T-cell (primary cell): ENCODE measurements around the gene ZNF615. TPM values are rescaled to one million over a fixed set of nuclear protein-coding genes. Genes with fewer than 3 reads are reported as not detected.

Source experiments
- ATAC-seq, 4 experiments: fragments of 200-7000 bp in 3 of 4; fragments of 150-1000 bp in 1 of 4; cut with Tn5 transposase; replicated peaks in 1 of 4; 1 replicate in 3 of 4; 2 replicates in 1 of 4; pipeline ENCODE4 v1.10.0; 2021; ENCODE audit warnings: moderate library complexity in 3 of 4, mild to moderate bottlenecking in 2 of 4, moderate number of reproducible peaks in 1 of 4
- CTCF ChIA-PET, 2 donors: fragments of 300-600 bp; sonication (Branson Sonifier 250); formaldehyde crosslinking; loops; one replicate each; lab custom pipeline; 2022; ENCODE audit warnings: antibody characterized with exemption in 2 of 2; lab: Charles Lee
- POLR2A ChIA-PET, 2 donors: fragments of 300-600 bp; sonication (Branson Sonifier 250); formaldehyde crosslinking; loops; one replicate each; lab custom pipeline; 2022; ENCODE audit warnings: antibody characterized with exemption in 2 of 2; lab: Charles Lee
- DNase-seq, 35 experiments: peaks; one replicate each; pipeline versions ENCODE4 v3.0.0 to v3.0.0-alpha.2; 2013 to 2023
- H3K27ac ChIP-seq: one replicate; pipeline ENCODE4 v1.5.1; 2013; ENCODE audit warnings: low read length
- H3K27me3 ChIP-seq, 2 experiments: replicated peaks in 1 of 2; 1 replicate in 1 of 2; 2 replicates in 1 of 2; pipeline versions ENCODE4 v1.6.1 to v1.7.0; 2013; ENCODE audit warnings: low read length in 1 of 2, mixed read lengths in 1 of 2; ENCODE audit not compliant: control insufficient read depth in 2 of 2, insufficient read depth in 2 of 2; ENCODE audit errors: extremely low read depth in 1 of 2
- H3K36me3 ChIP-seq, 2 donors: 1 replicate in 1 of 2; 2 replicates in 1 of 2; pipeline versions ENCODE4 v1.6.1 to v1.7.0; 2013; ENCODE audit warnings: low read length in 1 of 2; ENCODE audit not compliant: control insufficient read depth in 2 of 2, insufficient read depth in 1 of 2; ENCODE audit errors: extremely low read depth in 1 of 2
- H3K4me1 ChIP-seq, 2 experiments: 1 replicate in 1 of 2; 2 replicates in 1 of 2; pipeline versions ENCODE4 v1.6.1 to v1.7.0; 2013; ENCODE audit warnings: low read length in 2 of 2, mixed read lengths in 1 of 2; ENCODE audit not compliant: insufficient read depth in 2 of 2, control insufficient read depth in 1 of 2; ENCODE audit errors: extremely low read depth in 1 of 2
- H3K4me3 ChIP-seq, 2 donors: 1 replicate in 1 of 2; 2 replicates in 1 of 2; pipeline versions ENCODE4 v1.5.1 to v1.7.0; 2013; ENCODE audit warnings: mild to moderate bottlenecking in 2 of 2, low read length in 1 of 2, moderate library complexity in 1 of 2; ENCODE audit not compliant: control insufficient read depth in 1 of 2; ENCODE audit errors: extremely low read depth in 1 of 2
- H3K9me3 ChIP-seq: 2 replicates; pipeline ENCODE4 v1.7.0; 2013
- H3K27ac Mint-ChIP-seq, 2 donors: one replicate each; pipeline ENCODE4 v1.8.0; 2020 to 2021; ENCODE audit warnings: mild to moderate bottlenecking in 2 of 2, mixed read lengths in 2 of 2
- H3K27me3 Mint-ChIP-seq, 2 donors: one replicate each; pipeline ENCODE4 v1.8.0; 2021 to 2022; ENCODE audit warnings: mixed read lengths in 2 of 2
- H3K36me3 Mint-ChIP-seq: one replicate; pipeline ENCODE4 v1.8.0; 2021; ENCODE audit warnings: mixed read lengths
- H3K4me1 Mint-ChIP-seq, 3 donors: one replicate each; pipeline ENCODE4 v1.8.0; 2020 to 2022; ENCODE audit warnings: mixed read lengths in 3 of 3, mild to moderate bottlenecking in 1 of 3
- H3K4me3 Mint-ChIP-seq, 3 donors: one replicate each; pipeline ENCODE4 v1.8.0; 2020 to 2022; ENCODE audit warnings: mild to moderate bottlenecking in 3 of 3, mixed read lengths in 3 of 3, moderate library complexity in 3 of 3
- H3K9me3 Mint-ChIP-seq, 3 donors: one replicate each; pipeline ENCODE4 v1.8.0; 2020 to 2022; ENCODE audit warnings: mixed read lengths in 3 of 3
- WGBS: methylation state at CpG from one replicate; pipeline ENCODE4 v1.1.5; 2013; ENCODE audit warnings: missing lambda C conversion rate; ENCODE audit not compliant: insufficient coverage; 5-methylcytosine and 5-hydroxymethylcytosine counted together
- total RNA-seq, 35 experiments: library from RNA in 6 of 35; stranded (reverse) in 6 of 35; fragments of 120-200 nt in 1 of 35; gene quantifications; one replicate each; pipeline versions ENCODE4 v1.2.1 to v1.2.4 and lab custom pipeline; 2013 to 2026

ZNF615 gene
- total RNA-seq, 5 donors from 2014 or later (not counting 1 experiment from before 2014, with no cell fraction given), result 12.3 to 18.9 (median 16.9) TPM

DNA sequence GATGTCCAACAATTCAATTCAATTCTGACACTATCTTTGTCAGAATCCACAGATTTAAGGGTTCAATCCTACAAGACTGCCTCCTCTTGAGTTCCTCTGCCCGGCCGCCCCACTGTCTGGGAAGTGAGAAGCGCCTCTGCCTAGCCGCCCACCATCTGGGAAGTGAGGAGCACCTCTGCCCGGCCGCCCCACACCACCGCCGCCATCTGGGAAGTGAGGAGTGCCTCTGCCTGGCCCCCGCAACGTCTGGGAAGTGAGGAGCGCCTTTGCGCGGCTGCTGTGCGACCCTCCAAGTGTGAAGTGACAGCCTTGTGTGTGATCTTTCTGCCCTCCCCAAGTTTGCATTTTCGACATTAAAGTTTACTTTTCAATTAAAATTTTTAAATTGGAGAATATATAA is 14.2 kb upstream of the ZNF615 start:
- ATAC-seq, result no peak
- Mint-ChIP-seq H3K27ac (no peak overlapping the region), H3K9me3 (peaks cover 25 to 62% (median 48%) of the 10 kb centered on the region in 3 donors), H3K4me1 (peaks cover 14 to 18% (median 17%) of the 10 kb centered on the region in 3 donors), H3K36me3 (peaks cover 92% of the 10 kb centered on the region), H3K4me3 (no peak overlapping the region), H3K27me3 (no peaks in the 10 kb centered on the region)
- POLR2A ChIA-PET, result interaction anchor here in 1 of 2 donors (0.6 kb wide), 1 partner anchor 11 kb away, joined by 4 read pairs; no protein-coding TSS in a partner anchor
- 98% methylated on average over 10 of the region's 15 CpGs for WGBS
- H3K9me3 ChIP-seq, result peaks cover 30% of the 10 kb centered on the region
- H3K36me3 ChIP-seq, result peaks cover 30 to 75% of the 10 kb centered on the region in 2 donors
- no peaks in the 10 kb centered on the region for H3K27me3 ChIP-seq
- CTCF ChIA-PET, result no interaction called here
- H3K4me3 ChIP-seq, result no peak overlapping the region
- H3K4me1 ChIP-seq, result peaks cover 0 to 4% of the 10 kb centered on the region in 2 experiments
- no peak overlapping the region for H3K27ac ChIP-seq
- DNase-seq, result no peak

- Histone ChIP-seq H3K36me3 (peaks cover 30 to 82% of the 10 kb centered on the region in 2 donors), H3K9me3 (peaks cover 41% of the 10 kb centered on the region), H3K4me1 (no peaks in the 10 kb centered on the region), H3K27me3 (no peaks in the 10 kb centered on the region), H3K4me3 (no peak overlapping the region), H3K27ac (no peak overlapping the region)
- no peak overlapping the region for H3K27ac Mint-ChIP-seq
- ATAC-seq, result no peak
- ChIA-PET CTCF (no interaction called here), POLR2A (no interaction called here)
- no peaks in the 10 kb centered on the region for H3K27me3 Mint-ChIP-seq
- no peak for DNase-seq
- peaks cover 0 to 3% (median 2%) of the 10 kb centered on the region in 3 donors for H3K4me1 Mint-ChIP-seq
- no peak overlapping the region for H3K4me3 Mint-ChIP-seq
- peaks cover 26 to 64% (median 53%) of the 10 kb centered on the region in 3 donors for H3K9me3 Mint-ChIP-seq
- peaks cover 96% of the 10 kb centered on the region for H3K36me3 Mint-ChIP-seq
- WGBS, result 92% methylated on average over 2 of the region's 4 CpGs
Measured at GRCh38 chr19:52020506-52020905, 12.5 kb upstream of the ZNF615 start.

- H3K27me3 Mint-ChIP-seq, result no peaks in the 10 kb centered on the region
- peaks cover 20% of the 10 kb centered on the region for H3K9me3 ChIP-seq
- no CpG with 5 or more reads among the region's 1 CpG for WGBS
- peak overlapping the region in 1 of 3 donors; percentile 1 for H3K4me3 Mint-ChIP-seq
- DNase-seq (no peak), ATAC-seq (no peak)
- CTCF ChIA-PET, result no interaction called here
- no peak overlapping the region for H3K27ac ChIP-seq
- POLR2A ChIA-PET, result no interaction called here
- peaks cover 15 to 38% (median 22%) of the 10 kb centered on the region in 3 donors for H3K9me3 Mint-ChIP-seq
- H3K36me3 ChIP-seq, result no peaks in the 10 kb centered on the region
- H3K4me1 ChIP-seq, result peaks cover 6 to 11% of the 10 kb centered on the region in 2 experiments
- no peaks in the 10 kb centered on the region for H3K27me3 ChIP-seq
- peaks cover 23 to 26% (median 25%) of the 10 kb centered on the region in 3 donors for H3K4me1 Mint-ChIP-seq
- H3K4me3 ChIP-seq, result no peak overlapping the region
- H3K36me3 Mint-ChIP-seq, result peaks cover 46% of the 10 kb centered on the region
- H3K27ac Mint-ChIP-seq, result no peak overlapping the region
Measured at GRCh38 chr19:52010674-52011073, 2.7 kb upstream of the ZNF615 start.

DNA sequence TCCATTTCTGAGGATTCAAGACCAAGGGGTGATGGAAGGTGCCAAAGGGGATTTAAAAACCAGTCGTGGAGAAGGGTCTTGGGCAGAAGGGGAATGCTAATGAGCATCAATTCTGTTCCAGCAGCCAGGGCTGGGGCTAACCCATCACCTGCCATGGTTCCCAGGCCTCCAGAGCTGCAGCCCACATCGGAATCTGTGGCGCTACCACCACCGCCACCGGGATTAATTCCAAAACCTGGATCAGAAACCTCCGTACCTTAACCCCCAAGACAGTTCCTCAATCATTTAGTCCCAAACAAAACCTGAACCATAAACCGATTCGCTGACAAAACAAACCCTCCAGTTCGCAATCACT is 583 bp downstream of the ZNF615 start:
- no peaks in the 10 kb centered on the region for H3K27me3 ChIP-seq
- H3K36me3 Mint-ChIP-seq, result peaks cover 51% of the 10 kb centered on the region
- peaks cover 23 to 26% (median 25%) of the 10 kb centered on the region in 3 donors for H3K4me1 Mint-ChIP-seq
- H3K36me3 ChIP-seq, result peaks cover 11 to 14% of the 10 kb centered on the region in 2 donors
- H3K4me3 Mint-ChIP-seq, result peak overlapping the region; percentile 91 to 96 (median 96)
- ChIA-PET POLR2A (no interaction called here), CTCF (interaction anchor here in 1 of 2 donors (0.6 kb wide), 1 partner anchor 42 kb away, joined by 3 read pairs; the partner anchor contains the start of gene ZNF432)
- peaks cover 14% of the 10 kb centered on the region for H3K9me3 ChIP-seq
- peak in 1 of 35 experiments; percentile 9 for DNase-seq
- H3K4me1 ChIP-seq, result peaks cover 6 to 11% of the 10 kb centered on the region in 2 experiments
- WGBS, result 30% methylated on average over 9 of the region's 9 CpGs
- H3K4me3 ChIP-seq, result peak overlapping the region; percentile 81 to 85
- H3K27me3 Mint-ChIP-seq, result no peaks in the 10 kb centered on the region
- H3K27ac ChIP-seq, result peak overlapping the region; percentile 91
- peaks cover 12 to 28% (median 22%) of the 10 kb centered on the region in 3 donors for H3K9me3 Mint-ChIP-seq
- ATAC-seq, result peak in 2 of 4 experiments; percentile 3 to 5
- H3K27ac Mint-ChIP-seq, result peak overlapping the region; percentile 93 to 94

GRCh38 chr19:51994048-51994644 is 13.9 kb downstream of the ZNF615 start:
- peaks cover 80% of the 10 kb centered on the region for H3K36me3 Mint-ChIP-seq
- no peaks in the 10 kb centered on the region for H3K4me1 Mint-ChIP-seq
- WGBS, result no CpG with 5 or more reads among the region's 2 CpGs
- ChIA-PET POLR2A (no interaction called here), CTCF (no interaction called here)
- no peaks in the 10 kb centered on the region for H3K27me3 Mint-ChIP-seq
- H3K4me3 Mint-ChIP-seq, result no peak overlapping the region
- ATAC-seq, result no peak
- H3K27ac Mint-ChIP-seq, result no peak overlapping the region
- Histone ChIP-seq H3K4me3 (no peak overlapping the region), H3K4me1 (no peaks in the 10 kb centered on the region), H3K36me3 (peaks cover 16 to 38% of the 10 kb centered on the region in 2 donors), H3K27me3 (no peaks in the 10 kb centered on the region), H3K27ac (no peak overlapping the region), H3K9me3 (peaks cover 36% of the 10 kb centered on the region)
- peaks cover 20 to 60% (median 57%) of the 10 kb centered on the region in 3 donors for H3K9me3 Mint-ChIP-seq
- DNase-seq, result no peak

GRCh38 chr19:51993422-51993821 is 14.6 kb downstream of the ZNF615 start:
- Mint-ChIP-seq H3K27me3 (no peaks in the 10 kb centered on the region), H3K4me1 (no peaks in the 10 kb centered on the region), H3K36me3 (peaks cover 79% of the 10 kb centered on the region), H3K4me3 (no peak overlapping the region), H3K27ac (no peak overlapping the region), H3K9me3 (peaks cover 25 to 65% (median 61%) of the 10 kb centered on the region in 3 donors)
- no peak for ATAC-seq
- CTCF ChIA-PET, result no interaction called here
- no peak overlapping the region for H3K27ac ChIP-seq
- no peak for DNase-seq
- H3K27me3 ChIP-seq, result no peaks in the 10 kb centered on the region
- no peaks in the 10 kb centered on the region for H3K4me1 ChIP-seq
- H3K9me3 ChIP-seq, result peaks cover 33% of the 10 kb centered on the region
- H3K36me3 ChIP-seq, result peaks cover 13 to 31% of the 10 kb centered on the region in 2 donors
- H3K4me3 ChIP-seq, result no peak overlapping the region
- WGBS, result 100% methylated on average over 2 of the region's 10 CpGs
- POLR2A ChIA-PET, result no interaction called here
